NCI-H2227 treated with DMSO at 0.1 percent for 48 hours (cell line): ENCODE results near the gene PLCD1.
A peak's percentile ranks its signal among the peaks of the same experiment; 100 is the strongest.

Experiments used
- DNase-seq: peaks from one replicate; lab custom pipeline; 2025; lab: John Stamatoyannopoulos, UW

The PLCD1 gene

GRCh38 chr3:38016847-38017444 is 12.5 kb downstream of the PLCD1 start:
- DNase-seq = no peak

GRCh38 chr3:38016410-38016809 is 13.0 kb downstream of the PLCD1 start:
- DNase-seq = no peak

DNA sequence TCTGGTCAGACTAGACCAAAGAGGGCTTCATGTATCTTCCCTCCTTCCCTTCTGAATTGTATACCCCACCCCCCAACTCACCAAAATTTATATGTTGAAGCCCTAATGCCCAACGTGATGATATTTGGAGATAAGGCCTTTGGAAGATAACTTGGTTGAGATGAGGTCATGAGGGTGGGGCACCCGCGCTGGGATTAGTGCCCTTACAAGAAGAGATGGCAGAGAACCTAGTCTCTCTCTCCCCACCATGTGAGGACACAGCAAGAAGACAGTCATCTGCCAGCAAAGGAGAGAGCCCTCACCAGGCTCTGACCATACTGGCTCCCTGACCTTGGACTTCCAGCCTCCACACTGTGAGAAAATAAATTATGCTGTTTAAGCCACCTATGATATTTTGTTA is 13.5 kb downstream of the PLCD1 start:
- DNase-seq = no peak

- DNase-seq = no peak
Measured at GRCh38 chr3:38015485-38015884, 14.0 kb downstream of the PLCD1 start.

DNA sequence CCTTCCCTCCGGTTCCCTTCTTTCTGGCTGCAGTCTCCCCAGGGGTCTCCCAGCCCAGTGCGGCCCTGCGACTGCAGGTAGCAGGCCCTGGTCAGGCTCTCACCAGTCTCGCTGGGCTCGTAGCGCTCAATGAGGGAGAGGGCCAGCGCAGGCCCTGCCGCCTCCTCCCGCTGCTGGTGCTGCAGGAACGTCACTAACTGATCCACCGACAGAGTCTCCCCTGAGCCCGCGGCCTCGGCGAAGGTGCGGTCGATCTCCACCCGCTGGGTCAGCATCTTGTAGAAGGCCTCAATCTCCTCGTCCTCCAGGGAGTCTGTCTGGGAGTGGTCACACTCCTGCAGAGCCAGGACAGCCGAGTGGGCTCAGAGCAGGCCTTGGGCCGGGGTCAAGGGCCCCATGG is 18.3 kb downstream of the PLCD1 start:
- no peak for DNase-seq

DNA sequence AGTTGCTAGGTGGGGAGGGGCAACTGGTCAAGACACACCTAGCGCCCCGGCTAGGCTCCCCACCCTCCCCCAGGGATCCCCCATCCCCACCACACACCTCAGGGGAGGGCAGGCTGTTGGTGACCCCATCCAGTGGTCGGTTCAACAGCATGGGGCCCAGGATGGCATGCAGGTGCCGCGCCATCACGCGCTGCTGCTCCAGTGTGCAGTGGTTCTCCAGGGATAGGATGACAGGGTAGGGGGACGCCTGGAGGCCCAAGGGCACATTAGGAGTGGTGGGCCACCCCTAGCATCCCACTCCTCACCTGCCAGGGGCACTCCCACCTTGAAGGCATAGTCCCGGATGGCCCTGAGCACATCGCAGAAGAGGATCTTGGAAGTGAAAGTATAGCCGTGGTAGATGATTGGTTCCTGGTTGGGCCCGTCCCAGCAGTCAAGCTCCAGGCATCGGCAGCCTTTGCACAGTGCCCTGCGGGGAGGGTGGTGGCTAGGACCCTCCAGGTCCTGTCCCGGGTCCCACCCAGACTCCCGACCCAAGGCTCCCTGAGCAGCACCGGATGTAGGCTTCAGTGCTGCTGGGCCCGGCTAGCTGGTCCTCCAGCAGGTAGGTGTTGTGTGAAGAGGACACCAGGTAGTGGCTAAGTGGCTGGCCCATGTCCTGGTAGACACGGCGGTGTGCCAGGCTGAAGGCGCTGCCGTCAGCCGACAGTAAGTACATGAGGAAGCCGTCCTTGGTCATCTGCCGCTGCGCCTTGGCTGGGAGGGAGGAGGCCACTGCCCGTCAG is 19.4 kb downstream of the PLCD1 start:
- no peak for DNase-seq

DNA sequence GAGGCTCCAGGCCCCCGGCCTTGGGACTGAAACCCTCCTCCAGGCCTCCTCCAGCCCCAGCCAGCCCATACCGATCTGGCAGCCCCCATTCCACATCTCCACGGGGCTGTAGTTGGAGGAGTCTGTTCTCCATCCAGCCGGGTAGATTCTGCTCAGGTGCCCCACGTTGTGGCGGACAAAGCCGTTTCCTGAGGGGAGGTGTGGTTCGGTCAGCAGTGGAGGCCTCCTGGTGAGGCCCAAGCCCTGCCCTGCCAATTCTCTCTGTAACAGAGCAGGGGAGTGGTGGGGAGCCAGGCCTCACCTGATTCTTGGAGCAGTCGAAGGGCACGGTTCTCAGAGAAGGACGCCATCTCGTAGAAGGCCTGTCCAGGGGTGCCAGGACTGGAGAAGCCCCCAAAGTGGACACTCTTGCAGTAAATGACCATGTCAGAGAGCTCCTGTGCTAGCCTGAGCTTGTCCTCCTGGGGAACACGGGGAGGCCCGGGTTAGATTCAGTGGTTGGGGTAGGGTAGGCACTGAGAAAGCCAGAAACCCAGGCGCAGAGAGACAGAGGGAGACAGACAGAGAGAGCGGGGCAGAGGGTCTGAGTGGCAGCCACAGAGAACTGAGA is 20.4 kb downstream of the PLCD1 start:
- no peak for DNase-seq

DNA sequence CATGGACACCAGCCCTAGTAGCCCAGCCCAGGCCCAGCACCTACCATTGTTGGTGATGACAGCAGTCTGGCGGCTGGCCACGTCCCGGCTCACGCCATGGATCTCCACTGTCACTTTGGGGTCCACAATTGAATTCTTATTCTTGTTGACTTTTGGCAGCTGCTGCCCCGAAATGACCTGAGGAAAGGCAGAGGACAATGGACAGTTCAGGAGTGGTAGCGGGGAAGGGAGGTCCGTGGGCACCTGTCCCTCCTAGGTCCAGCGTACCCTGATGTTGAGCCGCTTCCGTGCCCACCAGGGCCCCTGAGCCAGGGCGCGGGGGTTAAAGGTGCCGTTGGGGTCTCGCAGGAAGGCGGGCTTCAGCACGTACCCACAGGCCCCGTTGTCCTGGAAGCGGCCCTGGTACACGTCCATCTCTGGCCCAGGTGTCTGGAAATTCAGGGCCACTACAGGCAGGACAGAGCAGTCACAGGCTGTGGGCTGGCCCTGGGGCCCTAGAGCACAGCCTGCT is 21.2 kb downstream of the PLCD1 start:
- DNase-seq = no peak

DNA sequence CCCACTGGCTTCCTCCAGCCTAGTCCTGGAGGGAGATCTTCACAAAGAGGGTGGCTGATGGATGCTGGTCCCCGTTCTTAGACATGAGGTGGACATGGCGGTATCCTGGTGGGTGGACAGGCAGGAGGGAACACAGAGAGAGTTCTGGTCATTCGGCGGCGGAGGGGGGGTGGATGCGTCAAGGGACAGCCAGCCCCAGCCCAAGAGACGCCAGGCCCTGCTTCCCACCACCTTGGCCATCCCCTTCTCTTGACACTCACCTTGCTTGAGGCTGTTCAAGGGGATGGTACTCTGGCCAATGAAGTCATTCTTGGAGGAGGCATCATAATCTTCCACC is 21.7 kb downstream of the PLCD1 start:
- no peak for DNase-seq

- DNase-seq = no peak
Measured at GRCh38 chr3:38006445-38006995, 22.9 kb downstream of the PLCD1 start.

DNA sequence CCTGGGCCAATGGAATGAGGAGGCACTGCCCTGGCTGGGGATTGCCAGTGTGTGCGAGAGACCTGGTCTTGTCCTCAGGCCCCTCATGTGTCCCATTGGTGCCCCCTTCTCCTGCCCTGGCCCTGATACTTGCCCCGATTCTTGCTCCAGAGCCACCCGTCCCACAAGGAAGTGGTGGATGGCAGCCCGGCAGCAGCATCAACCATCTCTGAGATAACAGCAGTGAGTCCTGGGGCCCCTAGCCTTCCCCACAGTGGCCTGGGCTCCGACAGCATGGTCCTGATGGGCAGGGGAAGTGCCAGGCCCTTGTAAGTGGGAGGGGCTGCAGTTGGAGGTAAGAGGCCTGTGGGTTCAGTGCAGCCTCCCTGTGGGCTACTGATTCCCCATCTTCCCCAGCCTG is 23.4 kb downstream of the PLCD1 start:
- DNase-seq = no peak

DNA sequence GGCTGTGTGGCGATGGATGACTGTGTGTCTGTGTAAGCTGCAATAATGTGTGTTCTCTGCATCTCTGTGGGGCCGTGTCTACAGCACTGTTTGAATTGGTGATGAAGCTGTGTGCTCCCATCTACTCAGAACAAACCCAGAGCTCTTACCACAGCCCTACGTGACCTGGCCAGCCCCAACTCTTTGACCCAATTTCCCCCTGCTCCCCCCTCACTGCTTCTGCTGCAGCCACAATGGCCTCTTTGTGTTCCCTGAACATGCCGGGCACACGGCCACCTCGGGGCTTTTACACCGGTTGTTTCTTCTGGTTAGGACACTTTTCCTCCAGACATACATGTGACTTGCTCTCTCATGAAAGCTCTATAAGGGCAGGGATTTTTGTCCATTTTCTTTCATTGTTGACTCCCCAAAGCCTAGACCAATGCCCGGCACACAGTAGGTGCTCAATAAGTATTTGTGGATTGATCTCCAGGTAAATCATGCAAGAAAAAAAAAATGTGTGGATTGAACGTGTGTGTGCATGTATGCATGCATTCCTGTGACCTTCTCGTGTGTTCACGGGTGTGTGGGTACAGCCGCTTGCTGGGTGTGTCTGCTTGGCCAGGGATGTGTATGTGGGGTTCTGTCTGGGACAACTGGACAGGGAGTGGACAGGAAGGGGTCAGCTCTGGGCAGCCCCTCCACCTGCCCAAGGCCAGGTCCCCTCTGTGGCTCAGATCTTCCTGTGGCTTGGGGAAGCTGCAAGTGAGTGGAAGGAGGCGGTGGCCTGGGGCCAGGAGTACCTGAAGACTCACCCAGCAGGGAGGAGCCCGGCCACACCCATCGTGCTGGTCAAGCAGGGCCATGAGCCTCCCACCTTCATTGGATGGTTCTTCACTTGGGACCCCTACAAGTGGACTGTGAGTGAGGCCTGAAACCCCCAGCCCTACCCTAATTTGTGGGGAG is 24.1 kb downstream of the PLCD1 start:
- no peak for DNase-seq

DNA sequence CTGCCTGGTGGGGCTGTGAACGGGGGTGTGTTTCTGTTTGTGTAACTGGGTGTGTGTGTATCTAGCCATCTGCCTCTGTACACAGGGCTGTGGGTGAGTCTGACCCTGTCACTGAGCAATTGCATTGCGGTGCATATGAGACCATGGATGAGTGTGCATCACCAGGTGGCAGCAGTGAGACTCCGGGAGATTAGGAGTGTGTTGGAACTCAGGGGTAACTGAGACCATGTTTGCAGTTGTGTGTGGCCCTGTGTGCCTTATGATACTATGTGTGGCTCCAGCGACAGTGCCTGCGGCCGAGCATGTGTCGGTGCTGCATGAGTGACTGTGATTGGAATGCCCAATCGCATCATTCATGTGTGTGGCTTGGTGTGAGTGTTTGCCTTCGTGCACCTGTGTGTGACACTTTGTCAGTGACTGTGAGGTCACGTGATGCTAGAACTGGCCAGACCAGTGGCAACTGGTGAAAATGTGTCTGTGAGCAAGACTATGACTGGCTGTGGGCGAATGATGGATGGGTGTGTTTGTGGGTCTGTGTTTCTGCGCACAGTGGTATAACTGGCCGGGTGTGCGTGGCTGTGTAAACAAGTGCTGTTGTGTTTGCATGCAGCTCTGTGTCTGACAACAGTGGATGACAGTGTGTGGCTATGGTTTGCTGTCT is 24.9 kb downstream of the PLCD1 start:
- peak; percentile 1 for DNase-seq

- DNase-seq = no peak
Measured at GRCh38 chr3:38003817-38004414, 25.5 kb downstream of the PLCD1 start.

GRCh38 chr3:38003371-38003816 is 26.0 kb downstream of the PLCD1 start:
- DNase-seq = no peak

GRCh38 chr3:38002940-38003339 is 26.5 kb downstream of the PLCD1 start:
- DNase-seq = no peak

DNA sequence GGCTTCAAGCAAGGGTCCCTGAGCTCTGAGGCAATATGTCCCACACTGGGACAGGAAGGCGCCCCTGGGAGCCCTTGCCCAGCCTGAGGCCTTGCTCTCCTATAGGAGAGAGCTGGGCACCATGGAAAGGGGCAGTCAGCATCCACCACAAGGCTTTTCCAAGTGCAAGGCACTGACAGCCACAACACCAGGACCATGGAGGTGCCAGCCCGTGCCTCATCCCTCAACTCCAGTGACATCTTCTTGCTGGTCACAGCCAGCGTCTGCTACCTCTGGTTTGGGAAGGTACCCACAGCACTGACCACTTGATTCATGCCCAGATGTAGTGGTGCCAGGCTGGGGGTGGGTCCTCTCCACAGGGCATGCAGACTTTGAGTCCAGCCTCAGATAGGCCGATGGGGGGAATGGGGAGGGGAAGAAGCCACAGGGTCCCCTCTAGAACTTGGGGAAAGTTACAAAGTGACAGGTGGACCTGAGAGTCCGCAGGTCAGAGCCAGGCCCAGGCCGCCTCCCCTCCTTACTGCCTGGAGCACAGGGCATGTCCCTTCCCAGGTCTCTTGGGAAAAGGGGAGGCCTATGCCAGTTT is 27.1 kb downstream of the PLCD1 start:
- no peak for DNase-seq

GRCh38 chr3:38001456-38002081 is 27.9 kb downstream of the PLCD1 start:
- DNase-seq = no peak

DNA sequence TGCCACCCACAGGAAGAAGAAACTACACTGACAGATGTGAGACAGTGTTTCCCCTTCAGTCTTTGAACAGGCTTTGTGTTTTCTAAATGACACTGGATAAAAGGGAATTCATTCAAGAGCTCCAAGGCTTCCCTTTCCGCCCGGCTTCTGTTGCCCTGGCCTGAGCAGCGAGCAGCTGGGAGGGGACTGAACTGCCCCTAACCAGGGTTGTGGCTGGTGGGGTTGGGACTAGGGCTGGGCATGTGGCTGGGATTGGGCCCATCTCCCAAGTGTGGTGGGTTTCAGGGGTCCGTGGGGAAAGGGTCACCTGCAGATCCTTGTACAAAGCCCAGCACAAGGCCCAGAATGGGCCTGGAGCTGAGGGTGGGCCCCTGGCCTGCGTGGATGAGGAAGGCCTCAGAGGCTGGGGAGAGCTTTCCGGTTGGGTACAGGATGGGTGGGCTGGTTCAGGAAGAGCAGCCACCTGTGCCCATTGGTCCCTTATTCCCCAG is 28.4 kb downstream of the PLCD1 start:
- DNase-seq = no peak
